Stimulated activated CD4-positive, alpha-beta T cell treated with anti-CD3 and anti-CD28 coated beads, Interleukin-12 subunit alpha, Interleukin-12 subunit beta, amount 100 ng/mL, for 48 hours (primary cell): ENCODE measurements around the gene EMB.
"Not testable (repeated sequence)": the region's sequence is repeated elsewhere in the genome, so short reads cannot be mapped to it uniquely, and the experiment has no call there.

Experiments used
- DNase-seq, 3 donors: peaks; one replicate each; pipeline ENCODE4 v3.0.0-alpha.2; 2020; ENCODE audit warnings: low read depth in 2 of 3, low spot score in 1 of 3

EMB gene

DNA sequence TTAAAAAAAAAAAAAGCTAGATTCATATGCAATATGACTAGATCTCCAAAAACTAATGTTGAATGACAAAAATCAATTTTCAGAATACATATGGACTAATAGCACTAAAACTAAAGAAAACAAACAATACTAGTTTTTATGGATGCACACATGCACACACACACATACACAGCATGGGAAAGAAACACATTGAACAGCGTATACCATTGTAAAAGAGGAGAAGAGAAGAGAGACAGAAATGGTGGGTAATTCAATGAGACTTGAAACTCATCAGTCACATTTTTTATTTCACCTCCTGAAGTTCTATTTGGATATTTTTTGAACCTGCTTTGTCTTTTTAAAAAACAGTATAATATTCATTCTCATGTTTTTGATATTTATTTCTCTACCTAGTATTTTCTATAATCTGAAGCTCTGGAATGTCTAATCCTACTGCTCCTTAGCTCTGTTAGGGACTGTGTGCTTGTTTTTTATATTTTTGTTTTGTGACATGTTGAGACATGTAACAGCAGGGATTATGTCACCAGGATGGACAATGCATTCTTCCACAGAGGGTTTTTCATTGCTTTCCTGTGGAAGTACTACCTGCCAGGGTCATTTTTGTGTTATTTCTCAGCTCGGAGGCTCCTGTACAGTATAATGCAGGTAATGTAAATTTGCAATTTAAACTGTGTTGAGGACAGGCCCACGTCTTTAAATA is 17.8 kb downstream of the EMB start:
- DNase-seq, result not testable (repeated sequence)

DNA sequence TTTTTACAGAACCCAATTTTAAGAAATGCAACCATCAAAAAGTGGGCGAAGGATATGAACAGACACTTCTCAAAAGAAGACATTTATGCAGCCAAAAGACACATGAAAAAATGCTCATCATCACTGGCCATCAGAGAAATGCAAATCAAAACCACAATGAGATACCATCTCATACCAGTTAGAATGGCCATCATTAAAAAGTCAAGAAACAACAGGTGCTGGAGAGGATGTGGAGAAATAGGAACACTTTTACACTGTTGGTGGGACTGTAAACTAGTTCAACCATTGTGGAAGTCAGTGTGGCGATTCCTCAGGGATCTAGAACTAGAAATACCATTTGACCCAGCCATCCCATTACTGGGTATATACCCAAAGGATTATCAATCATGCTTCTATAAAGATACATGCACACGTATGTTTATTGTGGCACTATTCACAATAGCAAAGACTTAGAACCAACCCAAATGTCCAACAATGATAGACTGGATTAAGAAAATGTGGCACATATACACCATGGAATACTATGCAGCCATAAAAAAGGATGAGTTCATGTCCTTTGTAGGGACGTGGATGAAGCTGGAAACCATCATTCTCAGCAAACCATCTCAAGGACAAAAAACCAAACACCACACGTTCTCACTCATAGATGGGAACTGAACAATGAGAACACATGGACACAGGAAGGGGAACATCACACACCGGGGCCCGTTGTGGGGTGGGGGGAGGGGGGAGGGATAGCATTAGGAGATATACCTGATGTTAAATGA is 19.7 kb downstream of the EMB start:
- DNase-seq, result not testable (repeated sequence)

DNA sequence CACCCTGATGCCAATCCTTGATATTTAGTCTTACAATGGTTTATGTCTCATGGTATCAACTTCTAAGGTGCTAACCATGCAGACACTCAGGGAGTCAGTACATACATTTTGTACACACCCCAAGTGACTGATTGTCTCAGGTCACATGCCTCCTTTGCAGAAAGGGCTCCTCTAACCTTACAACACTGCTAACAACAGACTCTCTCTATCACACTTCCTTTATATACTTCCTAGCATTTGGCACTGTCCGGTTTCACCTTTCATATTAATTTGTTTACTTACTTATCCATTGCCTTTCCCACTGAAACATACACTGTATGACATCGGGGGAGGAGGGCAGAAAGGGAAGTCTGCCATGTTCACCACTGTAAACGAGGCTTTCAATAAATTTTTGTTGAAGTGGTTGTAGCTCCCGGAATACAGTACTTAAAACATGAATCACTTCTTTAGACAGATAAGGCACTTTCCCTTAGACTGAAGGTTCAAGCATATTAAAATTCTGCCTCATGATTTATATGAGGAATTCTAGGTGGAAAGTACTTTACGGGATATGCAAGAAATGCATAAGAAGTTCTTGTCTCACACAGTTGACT is 20.6 kb downstream of the EMB start:
- DNase-seq, result no peak

DNA sequence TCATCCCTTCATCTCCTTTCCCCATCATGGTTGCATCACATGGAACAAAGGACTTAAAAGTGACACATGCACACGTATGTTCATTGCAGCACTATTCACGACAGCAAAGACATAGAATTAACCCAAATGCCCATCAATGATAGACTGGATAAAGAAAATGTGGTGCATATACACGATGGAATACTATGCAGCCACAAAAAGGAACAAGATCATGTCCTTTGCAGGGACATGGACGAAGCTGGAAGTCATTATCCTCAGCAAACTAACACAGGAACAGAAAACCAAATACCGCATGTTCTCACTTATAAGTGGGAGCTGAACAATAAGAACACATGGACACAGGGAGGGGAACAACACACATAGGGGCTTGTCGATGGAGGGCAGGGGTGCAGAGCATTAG is 21.4 kb downstream of the EMB start:
- not testable (repeated sequence) for DNase-seq

DNA sequence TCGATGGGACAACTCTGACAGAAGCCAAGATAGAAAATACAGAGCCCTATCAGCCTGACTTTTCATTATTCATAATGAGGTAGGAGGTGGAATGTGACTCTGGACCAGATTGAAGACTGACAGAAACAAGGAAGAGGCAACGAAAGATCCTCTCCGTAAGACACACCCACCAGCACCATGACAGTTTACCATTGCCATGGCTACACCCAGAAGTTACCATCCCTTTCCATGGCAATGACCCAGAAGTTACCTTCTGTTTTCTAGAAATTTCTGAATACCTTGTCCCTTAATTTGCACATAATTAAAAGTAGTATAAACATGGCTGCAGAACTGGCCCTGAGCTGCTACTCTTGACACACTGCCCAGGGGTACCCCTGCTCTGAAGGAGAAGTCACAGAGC is 24.5 kb downstream of the EMB start:
- not testable (repeated sequence) for DNase-seq

DNA sequence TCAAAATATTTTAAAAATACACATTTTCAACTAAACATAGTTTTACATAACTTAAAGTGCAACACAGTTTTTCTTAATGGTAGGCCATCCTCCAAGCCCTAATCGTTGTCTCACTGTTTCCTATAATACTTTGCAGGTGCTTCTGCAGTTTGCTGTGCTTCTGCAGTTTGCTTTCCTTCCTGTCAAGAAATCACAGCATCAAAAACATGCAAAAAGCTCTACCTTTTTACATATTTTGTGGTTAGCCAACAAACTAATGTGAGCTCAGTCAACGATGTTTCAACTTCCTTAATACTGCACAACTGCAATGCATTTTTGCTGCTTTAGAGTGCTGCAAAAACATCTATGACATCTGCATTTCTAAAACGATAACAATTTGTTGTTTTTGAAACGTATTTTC is 25.2 kb downstream of the EMB start:
- DNase-seq, result no peak

DNA sequence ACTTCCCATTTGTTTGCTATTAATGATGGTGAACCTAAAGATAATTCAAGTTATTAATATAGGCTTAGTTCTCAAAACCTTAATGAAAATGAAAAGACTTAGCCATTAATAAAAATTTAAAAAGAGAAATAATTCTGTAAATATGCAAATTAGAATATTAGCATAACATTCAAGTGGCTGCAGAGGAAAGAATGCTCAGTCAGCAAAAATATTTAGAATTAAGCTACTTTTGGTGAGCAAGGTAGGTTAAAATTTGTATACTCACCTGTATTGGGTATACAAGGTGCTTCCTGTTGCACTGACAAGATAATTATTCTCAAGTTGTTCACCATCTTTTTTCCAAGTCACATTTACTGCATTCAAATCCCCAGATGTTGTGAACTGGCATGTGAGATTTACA is 30.2 kb downstream of the EMB start:
- not testable (repeated sequence) for DNase-seq

DNA sequence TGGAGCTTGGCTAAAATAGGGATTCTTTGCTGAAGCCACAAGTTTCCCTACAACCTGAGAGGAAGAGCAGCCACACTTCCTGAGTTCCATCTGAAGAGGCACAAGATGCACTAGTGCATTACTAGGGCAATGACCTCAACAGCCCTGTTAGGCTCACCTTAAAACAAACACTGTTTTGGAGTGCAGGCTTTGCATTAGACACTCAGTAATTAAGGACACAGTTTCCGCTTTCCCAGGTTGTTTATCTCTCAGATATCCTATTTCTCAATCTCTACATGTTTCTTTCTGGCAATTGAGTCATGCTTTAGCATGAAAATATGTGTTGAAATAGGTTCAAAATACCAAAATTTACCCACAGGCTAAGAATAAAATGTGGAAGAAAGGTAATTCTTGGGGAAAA is 34.2 kb downstream of the EMB start:
- no peak for DNase-seq

DNA sequence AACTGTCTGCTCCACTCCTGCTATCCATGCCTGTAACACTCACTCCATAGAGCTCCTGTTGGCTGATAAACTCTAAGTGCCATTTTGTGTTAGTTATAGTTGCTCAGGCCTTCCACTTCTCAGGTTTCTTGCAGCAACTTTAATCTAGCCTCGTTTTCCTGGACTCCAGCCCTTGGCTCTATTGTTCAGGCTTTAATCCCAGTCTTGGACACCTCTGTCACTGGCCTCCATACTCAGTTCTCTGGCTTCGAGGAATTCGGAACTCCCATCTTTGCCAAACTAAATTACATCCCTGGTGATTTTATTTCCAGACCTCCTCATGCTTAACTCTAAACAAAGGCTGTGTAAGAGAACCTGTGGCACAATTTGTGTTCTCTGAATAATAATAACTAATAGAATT is 39.8 kb downstream of the EMB start:
- no peak for DNase-seq

DNA sequence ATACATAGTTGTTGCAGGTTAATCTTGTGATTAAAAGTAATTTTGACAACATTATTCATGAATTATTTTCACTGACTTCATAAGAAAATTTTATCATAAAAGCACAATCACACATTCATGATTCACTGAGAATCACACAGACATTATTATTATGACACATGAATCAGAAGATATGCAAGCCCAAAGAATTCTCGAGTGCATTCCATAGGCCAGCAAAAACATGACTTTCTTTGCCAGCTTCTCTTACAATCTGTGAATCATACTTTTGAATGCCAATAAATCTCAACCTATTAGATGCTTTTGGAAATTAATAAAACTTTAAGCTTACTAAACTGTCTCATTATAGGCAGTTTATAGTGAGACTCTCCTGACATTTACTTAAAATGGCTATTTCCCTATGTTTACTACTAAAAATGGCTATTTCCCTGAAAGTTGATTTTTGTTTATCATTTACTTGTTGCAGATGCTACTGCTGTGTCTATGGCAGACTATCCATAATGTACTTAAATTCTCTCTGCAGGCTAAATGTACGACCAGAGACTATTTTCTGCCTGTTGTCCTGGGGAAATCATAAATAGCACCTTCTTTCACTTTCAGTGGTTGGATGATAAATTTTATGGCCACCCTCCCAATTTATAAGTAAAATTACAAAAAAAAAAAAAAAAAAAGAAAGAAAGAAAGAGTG is 47.0 kb downstream of the EMB start:
- DNase-seq, result not testable (repeated sequence)

DNA sequence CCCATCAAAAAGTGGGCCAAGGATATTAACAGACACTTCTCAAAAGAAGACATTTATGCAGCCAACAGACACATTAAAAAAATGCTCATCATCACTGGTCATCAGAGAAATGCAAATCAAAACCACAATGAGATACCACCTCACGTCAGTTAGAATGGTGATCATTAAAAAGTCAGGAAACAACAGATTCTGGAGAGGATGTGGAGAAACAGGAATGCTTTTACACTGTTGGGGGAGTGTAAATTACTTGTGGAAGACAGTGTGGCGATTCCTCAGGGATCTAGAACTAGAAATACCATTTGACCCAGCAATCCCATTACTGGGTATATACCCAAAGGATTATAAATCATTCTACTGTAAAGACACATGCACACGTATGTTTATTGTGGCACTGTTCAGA is 48.8 kb downstream of the EMB start:
- DNase-seq, result not testable (repeated sequence)

DNA sequence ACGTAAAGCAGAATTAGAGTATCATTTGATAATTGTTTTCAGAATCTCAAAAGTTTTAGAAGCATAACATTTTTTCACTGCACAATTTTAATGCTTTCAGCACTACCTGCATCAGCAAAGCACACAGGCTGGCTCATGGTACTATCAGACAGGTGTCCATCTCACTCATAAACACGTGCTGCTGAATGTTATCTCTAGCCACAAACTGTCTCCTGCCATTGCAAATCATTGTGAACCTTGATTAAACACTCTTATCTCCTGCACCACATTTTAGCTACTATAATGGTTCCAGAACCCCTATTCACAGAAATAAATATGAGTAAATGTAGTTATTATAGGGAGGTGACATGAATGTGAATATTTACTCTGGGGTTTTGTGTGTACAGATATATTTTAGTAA is 56.7 kb downstream of the EMB start:
- not testable (repeated sequence) for DNase-seq

DNA sequence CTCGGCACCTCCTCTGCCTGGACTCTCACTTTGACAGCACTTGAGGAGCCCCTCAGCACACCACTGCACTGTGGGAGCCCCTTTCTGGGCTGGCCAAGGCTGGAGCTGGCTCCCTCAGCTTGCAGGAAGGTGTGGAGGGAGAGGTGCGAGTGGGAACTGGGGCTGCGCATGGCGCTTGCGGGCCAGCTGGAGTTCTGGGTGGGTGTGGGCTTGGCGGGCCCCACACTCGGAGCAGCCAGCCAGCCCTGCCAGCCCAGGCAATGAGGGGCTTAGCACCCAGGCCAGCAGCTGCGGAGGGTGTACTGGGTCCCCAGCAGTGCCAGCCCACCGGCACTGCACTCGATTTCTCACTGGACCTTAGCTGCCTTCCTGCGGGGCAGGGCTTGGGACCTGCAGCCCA is 64.4 kb downstream of the EMB start:
- DNase-seq, result not testable (repeated sequence)

DNA sequence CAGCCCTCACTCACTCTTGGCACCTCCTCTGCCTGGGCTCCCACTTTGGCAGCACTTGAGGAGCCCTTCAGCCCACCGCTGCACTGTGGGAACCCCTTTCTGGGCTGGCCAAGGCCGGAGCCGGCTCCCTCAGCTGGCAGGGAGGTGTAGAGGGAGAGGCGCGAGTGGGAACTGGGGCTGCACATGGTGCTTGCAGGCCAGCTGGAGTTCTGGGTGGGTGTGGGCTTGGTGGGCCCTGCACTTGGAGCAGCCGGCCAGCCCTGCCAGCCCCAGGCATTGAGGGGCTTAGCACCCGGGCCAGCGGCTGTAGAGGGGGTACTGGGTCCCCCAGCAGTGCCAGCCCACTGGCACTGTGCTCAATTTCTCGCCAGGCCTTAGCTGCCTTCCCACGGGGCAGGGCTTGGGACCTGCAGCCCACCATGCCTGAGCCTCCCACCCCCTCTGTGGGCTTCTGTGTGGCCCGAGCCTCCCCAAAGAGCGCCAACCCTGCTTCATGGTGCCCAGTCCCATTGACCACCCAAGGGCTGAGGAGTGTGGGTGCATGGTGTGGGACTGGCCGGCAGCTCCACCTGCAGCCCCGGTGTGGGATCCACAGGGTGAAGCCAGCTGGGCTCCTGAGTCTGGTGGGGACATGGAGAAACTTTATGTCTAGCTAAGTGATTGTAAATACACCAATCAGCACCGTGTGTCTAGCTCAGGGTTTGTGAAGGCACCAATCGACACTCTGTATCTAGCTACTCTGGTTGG is 71.6 kb downstream of the EMB start:
- not testable (repeated sequence) for DNase-seq

DNA sequence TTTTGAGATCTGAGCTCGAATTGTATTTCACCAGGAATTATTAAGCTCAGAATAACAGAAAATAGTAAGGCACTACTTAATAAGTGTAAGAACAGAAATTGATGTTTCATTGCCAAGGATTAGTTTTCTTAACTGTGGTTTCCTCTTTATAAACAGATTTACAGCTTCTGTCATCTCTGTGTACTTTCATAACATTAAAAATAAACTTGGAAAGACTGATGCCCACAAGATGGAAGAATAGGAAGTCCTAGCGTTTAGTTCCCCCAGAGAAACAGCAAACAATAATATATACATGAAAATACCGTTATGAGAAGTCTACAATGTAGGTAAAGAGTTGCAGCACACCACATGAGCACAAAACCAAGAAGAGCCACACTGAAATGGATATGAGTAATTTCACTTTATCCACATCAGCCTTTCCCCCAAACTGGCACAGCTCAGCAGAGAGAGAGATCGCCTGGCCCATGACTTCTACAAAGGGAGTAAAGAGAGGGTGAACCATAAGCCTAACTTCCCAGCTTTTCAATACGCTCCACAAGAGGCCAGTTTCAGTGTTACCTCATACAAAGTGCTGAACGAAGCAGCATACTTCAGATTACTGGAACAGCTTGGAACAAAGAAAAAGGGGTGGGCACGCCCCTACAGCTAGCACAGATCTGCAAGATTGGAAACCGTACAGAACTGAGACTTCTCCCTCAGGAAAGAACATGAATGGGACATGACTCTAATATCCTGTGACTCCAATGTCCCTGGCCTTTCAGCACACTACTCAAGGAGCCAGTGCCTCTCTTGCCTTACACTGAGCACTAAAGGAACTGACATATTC is 75.4 kb downstream of the EMB start:
- no peak for DNase-seq

DNA sequence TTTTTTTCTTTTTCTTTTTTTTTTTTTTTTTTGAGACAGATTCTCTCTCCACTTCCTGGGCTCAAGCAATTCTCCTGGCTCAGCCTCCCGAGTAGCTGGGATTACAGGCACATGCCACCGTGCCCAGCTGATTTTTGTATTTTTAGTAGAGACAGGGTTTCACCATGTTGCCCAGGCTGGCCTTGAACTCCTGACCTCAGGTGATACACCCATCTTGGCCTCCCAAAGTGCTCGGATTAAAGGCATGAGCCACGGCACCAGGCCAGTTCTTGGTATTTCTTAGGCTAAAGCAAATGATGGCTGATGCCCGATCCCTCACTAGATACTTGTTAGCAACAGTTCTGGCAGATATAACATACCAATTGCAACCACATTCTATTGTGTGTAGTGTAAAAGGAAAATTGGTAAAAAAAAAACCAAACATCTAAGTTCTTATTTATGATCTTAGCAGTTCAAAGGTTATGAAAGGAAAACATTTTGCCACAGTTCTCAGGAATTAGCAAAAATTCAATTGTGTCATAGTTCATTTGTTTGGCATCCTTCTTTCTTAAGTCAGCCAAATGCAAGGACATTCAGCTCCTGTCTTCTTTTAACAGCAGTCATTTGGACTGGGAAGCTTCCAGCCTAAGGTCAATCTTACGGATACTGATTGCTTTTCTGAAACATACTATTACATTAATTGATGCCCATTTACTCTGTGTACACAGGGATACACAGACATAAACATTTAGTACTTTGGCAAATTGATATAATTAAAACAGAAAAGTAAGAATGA is 76.4 kb downstream of the EMB start:
- DNase-seq, result not testable (repeated sequence)

DNA sequence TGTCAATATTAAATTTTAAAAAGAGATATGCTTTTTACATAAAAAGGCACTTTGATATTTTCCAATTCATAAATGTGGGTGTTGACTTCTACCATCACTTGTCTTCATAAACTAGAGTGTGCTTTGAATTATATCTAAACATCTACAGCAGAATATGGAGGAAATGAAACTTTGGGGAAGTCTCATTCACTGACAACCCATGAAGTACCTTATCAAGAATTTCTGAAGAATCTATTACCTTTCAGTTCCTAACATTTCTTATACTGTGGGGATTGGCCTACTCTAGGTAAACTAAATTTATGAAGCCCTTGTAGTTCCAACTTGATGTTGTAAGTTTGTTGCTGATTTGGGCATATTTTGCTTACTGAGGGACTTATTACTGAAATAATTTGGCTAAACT is 81.9 kb downstream of the EMB start:
- no peak for DNase-seq

DNA sequence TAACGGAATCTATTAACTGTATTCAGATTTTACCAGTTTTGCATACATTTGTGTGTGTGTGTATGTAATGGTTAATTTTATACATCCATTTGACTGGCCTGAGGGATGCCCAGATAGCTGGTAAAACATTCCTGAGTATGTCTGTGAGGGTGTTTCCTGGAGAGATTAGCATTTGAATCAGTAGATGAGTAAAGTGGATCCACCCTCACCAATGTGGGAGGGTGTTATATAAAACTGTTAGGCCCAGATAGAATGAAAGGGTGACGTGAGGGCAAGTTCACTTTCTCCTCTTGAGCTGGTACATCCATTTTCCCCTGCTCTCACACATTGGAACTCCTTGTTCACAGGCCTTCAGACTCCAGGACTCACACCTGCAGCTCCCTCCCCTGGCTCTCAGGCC is 88.7 kb downstream of the EMB start:
- no peak for DNase-seq
